Suprapubic skin (tissue), 4 donors: ENCODE measurements around the gene PAK2.

Source experiments
- POLR2A ChIP-seq, 2 donors: fragments of 450-650 bp; IDR thresholded peaks; one replicate each; pipeline ENCODE4 v1.6.1; 2017; ENCODE audit warnings: antibody characterized with exemption in 2 of 2, mild to moderate bottlenecking in 2 of 2, moderate library complexity in 2 of 2
- POLR2AphosphoS5 ChIP-seq, 3 donors: sonication (generic); formaldehyde crosslinking; IDR thresholded peaks; one replicate each; pipeline ENCODE4 v1.6.1; 2017; ENCODE audit warnings: antibody characterized with exemption in 3 of 3
- TF ChIP-seq, protein P1 (sequence below), 2 donors: fragments of 200-600 bp in 1 of 2; fragments of 450-650 bp in 1 of 2; sonication (generic) in 1 of 2; IDR thresholded peaks; one replicate each; pipeline ENCODE4 v1.5.1; 2016 to 2019; ENCODE audit warnings: antibody characterized with exemption in 2 of 2, mild to moderate bottlenecking in 1 of 2, moderate library complexity in 1 of 2

DNA sequence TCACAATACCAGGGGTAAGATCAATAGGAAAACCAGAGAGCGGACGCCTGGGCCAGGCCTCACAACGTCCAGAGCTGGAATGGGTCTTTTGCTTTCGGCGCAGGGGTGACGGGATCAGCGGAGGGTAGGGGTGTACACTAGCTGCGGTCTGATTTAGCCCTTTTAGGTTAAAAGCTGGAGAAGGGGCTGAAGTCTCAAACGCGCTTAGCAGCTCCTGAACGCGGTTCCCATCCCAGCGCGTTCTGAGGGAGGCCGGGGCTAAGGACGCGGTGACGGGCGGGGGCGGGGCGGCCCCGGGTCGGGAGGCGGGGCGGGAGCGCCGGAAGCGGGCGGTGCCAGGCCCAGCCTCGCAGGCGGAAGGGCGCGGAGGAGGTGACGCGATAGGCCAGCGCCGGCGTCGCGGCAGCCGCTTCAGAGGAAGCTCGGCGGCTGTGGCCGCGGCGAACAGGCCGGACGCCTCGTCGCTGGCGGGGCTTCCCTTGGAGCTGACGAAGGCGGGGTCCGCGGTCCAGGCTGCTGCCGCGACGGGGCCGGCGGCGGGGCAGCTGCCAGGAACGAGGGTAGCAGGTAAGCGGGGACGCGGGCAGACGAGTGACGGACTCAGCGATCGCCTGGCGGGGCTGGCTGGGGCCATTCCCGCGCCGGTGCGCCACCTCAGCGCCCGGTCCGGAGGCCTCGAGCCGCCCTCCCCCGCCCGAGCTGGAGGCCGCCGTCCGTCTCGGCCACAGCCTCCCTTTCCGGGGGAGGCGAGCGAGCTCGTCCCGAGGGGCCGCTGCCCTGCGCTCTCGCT, 128.0 kb downstream of the PAK2 start, which contains the start of gene SENP5:
- TF ChIP-seq, protein P1, sequence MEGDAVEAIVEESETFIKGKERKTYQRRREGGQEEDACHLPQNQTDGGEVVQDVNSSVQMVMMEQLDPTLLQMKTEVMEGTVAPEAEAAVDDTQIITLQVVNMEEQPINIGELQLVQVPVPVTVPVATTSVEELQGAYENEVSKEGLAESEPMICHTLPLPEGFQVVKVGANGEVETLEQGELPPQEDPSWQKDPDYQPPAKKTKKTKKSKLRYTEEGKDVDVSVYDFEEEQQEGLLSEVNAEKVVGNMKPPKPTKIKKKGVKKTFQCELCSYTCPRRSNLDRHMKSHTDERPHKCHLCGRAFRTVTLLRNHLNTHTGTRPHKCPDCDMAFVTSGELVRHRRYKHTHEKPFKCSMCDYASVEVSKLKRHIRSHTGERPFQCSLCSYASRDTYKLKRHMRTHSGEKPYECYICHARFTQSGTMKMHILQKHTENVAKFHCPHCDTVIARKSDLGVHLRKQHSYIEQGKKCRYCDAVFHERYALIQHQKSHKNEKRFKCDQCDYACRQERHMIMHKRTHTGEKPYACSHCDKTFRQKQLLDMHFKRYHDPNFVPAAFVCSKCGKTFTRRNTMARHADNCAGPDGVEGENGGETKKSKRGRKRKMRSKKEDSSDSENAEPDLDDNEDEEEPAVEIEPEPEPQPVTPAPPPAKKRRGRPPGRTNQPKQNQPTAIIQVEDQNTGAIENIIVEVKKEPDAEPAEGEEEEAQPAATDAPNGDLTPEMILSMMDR (IDR thresholded peaks at IDR 0.05), result no peak
- TF ChIP-seq POLR2A (IDR thresholded peaks at IDR 0.05) (peak; percentile 90 to 93), POLR2AphosphoS5 (IDR thresholded peaks at IDR 0.05) (peak; percentile 78 to 89 (median 82))
